ENCODE data around the gene ZNF444. TPM values are rescaled to one million over a fixed set of nuclear protein-coding genes. Genes with fewer than 3 reads are reported as not detected.

Gene ZNF444
- total and polyA plus RNA-seq, 2 donors from 2014 or later, result 28.4 to 39.6 TPM

DNA sequence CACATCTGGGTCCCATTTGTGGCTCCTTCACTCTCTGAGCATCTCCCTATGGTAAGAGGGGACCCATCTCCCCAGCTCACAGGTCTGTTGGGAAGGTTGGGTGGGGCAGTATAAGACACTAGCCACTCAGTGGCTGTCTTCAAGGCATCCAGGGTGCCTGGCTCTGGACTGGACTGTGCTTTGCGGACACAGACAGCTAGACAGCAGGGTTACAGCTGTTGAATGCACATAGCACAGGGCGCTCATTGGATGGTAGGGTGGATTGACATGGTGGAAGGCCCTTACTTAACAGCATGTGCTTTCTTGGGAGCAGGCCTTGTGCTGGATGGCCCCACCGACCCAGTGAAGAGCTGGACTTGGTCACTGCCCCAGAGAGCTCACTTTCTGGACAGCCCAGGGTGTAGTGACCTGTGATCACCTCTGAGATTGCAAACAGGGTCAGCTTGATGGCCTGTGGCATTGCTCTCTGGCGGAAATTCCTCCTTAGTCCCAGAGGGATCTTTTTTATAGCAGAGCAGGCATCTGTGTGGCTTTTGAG lies 1.9 kb downstream of the ZNF444 start:
- FAIRE-seq (no peak), DNase-seq (no peak)
- no peak overlapping the region for H3K9ac ChIP-seq (ENCODE audit: low read length in 3 of 3)
- TF ChIP-seq, protein P1, sequence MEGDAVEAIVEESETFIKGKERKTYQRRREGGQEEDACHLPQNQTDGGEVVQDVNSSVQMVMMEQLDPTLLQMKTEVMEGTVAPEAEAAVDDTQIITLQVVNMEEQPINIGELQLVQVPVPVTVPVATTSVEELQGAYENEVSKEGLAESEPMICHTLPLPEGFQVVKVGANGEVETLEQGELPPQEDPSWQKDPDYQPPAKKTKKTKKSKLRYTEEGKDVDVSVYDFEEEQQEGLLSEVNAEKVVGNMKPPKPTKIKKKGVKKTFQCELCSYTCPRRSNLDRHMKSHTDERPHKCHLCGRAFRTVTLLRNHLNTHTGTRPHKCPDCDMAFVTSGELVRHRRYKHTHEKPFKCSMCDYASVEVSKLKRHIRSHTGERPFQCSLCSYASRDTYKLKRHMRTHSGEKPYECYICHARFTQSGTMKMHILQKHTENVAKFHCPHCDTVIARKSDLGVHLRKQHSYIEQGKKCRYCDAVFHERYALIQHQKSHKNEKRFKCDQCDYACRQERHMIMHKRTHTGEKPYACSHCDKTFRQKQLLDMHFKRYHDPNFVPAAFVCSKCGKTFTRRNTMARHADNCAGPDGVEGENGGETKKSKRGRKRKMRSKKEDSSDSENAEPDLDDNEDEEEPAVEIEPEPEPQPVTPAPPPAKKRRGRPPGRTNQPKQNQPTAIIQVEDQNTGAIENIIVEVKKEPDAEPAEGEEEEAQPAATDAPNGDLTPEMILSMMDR (IDR thresholded peaks at IDR 0.05; ENCODE audit: borderline replicate concordance, extremely low read depth, insufficient read depth), result no peak
- no peaks in the 10 kb centered on the region for H3K36me3 ChIP-seq (ENCODE audit: control insufficient read depth in 2 of 3, insufficient read depth in 3 of 3, low read length in 3 of 3)
- intact Hi-C loops (cut with DNase I), result no loop called here
- H3K4me3 ChIP-seq (ENCODE audit: low read length in 3 of 3), result peak overlapping the region in 2 of 3 donors; percentile 37 to 88
- H3K4me1 ChIP-seq (ENCODE audit: control insufficient read depth in 2 of 3, insufficient read depth in 2 of 3, low read depth in 1 of 3, low read length in 3 of 3), result peaks cover 4 to 21% (median 9%) of the 10 kb centered on the region in 3 donors
- H3K9me3 ChIP-seq (ENCODE audit: control insufficient read depth in 2 of 3, insufficient read depth in 1 of 3, low read length in 3 of 3), result no peaks in the 10 kb centered on the region
- no peaks in the 10 kb centered on the region for H3K27me3 ChIP-seq (ENCODE audit: control insufficient read depth, insufficient read depth, low read length)
- peak overlapping the region in 1 of 2 donors; percentile 59 for H3K27ac ChIP-seq (ENCODE audit: low read depth in 2 of 2, low read length in 2 of 2)

DNA sequence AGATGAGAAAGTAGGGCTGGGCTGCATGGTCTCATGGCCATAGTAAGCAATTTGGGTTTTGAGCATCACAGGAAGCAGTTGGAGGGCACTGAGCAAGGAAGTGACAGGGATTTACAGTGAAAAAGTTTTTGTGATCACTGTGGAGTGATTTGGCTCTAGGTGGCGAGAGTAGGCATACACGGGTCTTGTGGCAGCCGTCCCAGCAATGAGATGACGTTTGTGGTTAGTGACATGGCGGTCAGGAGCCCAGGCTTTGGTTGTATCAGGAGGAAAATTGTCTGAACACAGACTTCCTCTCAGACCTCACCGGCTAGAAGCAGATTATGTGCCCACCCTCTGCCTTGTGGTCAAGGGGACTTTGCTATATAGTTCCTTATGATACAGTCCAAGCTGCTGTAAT lies 3.3 kb downstream of the ZNF444 start:
- H3K9me3 ChIP-seq (ENCODE audit: control insufficient read depth in 2 of 3, insufficient read depth in 1 of 3, low read length in 3 of 3), result no peaks in the 10 kb centered on the region
- TF ChIP-seq, protein P1 (IDR thresholded peaks at IDR 0.05; ENCODE audit: borderline replicate concordance, extremely low read depth, insufficient read depth), result no peak
- H3K9ac ChIP-seq (ENCODE audit: low read length in 3 of 3), result no peak overlapping the region
- intact Hi-C loops (cut with DNase I), result no loop called here
- no peak overlapping the region for H3K27ac ChIP-seq (ENCODE audit: low read depth in 2 of 2, low read length in 2 of 2)
- DNase-seq, result no peak
- no peaks in the 10 kb centered on the region for H3K27me3 ChIP-seq (ENCODE audit: control insufficient read depth, insufficient read depth, low read length)
- H3K36me3 ChIP-seq (ENCODE audit: control insufficient read depth in 2 of 3, insufficient read depth in 3 of 3, low read length in 3 of 3), result no peaks in the 10 kb centered on the region
- FAIRE-seq, result no peak
- peaks cover 4 to 21% (median 9%) of the 10 kb centered on the region in 3 donors for H3K4me1 ChIP-seq (ENCODE audit: control insufficient read depth in 2 of 3, insufficient read depth in 2 of 3, low read depth in 1 of 3, low read length in 3 of 3)
- no peak overlapping the region for H3K4me3 ChIP-seq (ENCODE audit: low read length in 3 of 3)

- H3K4me3 ChIP-seq (ENCODE audit: low read length in 3 of 3), result no peak overlapping the region
- no peaks in the 10 kb centered on the region for H3K9me3 ChIP-seq (ENCODE audit: control insufficient read depth in 2 of 3, insufficient read depth in 1 of 3, low read length in 3 of 3)
- H3K27ac ChIP-seq (ENCODE audit: low read depth in 2 of 2, low read length in 2 of 2), result no peak overlapping the region
- no peak for DNase-seq
- TF ChIP-seq, protein P1 (IDR thresholded peaks at IDR 0.05; ENCODE audit: borderline replicate concordance, extremely low read depth, insufficient read depth), result no peak
- H3K27me3 ChIP-seq (ENCODE audit: control insufficient read depth, insufficient read depth, low read length), result no peaks in the 10 kb centered on the region
- FAIRE-seq, result no peak
- H3K9ac ChIP-seq (ENCODE audit: low read length in 3 of 3), result no peak overlapping the region
- H3K4me1 ChIP-seq (ENCODE audit: control insufficient read depth in 2 of 3, insufficient read depth in 2 of 3, low read depth in 1 of 3, low read length in 3 of 3), result peaks cover 2 to 20% (median 9%) of the 10 kb centered on the region in 3 donors
- intact Hi-C loops (cut with DNase I), result no loop called here
- peaks cover 0 to 3% (median 2%) of the 10 kb centered on the region in 3 donors for H3K36me3 ChIP-seq (ENCODE audit: control insufficient read depth in 2 of 3, insufficient read depth in 3 of 3, low read length in 3 of 3)
These were observed 3.7 kb downstream of the ZNF444 start for GRCh38 chr19:56144831-56145230.

DNA sequence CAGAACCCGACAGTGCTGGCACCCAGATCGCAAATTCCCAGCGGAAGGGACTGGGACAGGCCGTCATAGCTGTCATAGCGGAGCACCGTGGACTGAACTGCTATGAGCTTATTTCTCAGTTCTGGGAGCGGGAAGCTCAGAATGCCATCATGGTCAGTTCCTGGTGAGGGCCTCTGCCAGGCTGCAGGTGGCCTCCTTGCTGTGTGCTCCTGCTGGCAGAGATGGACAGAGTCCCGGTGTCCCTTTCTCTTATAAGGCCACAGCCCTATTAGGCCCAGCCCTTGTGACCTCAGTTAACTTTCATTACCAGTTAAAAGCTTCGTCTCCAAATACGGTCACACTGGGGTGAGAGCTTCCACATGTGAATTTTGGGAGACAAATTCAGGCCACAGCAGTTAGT lies 4.6 kb downstream of the ZNF444 start:
- H3K4me1 ChIP-seq (ENCODE audit: control insufficient read depth in 2 of 3, insufficient read depth in 2 of 3, low read depth in 1 of 3, low read length in 3 of 3), result peaks cover 0 to 18% (median 9%) of the 10 kb centered on the region in 3 donors
- intact Hi-C loops (cut with DNase I), result no loop called here
- no peak overlapping the region for H3K27ac ChIP-seq (ENCODE audit: low read depth in 2 of 2, low read length in 2 of 2)
- H3K9me3 ChIP-seq (ENCODE audit: control insufficient read depth in 2 of 3, insufficient read depth in 1 of 3, low read length in 3 of 3), result no peaks in the 10 kb centered on the region
- H3K36me3 ChIP-seq (ENCODE audit: control insufficient read depth in 2 of 3, insufficient read depth in 3 of 3, low read length in 3 of 3), result peaks cover 0 to 4% (median 2%) of the 10 kb centered on the region in 3 donors
- FAIRE-seq (no peak), DNase-seq (no peak)
- no peak overlapping the region for H3K4me3 ChIP-seq (ENCODE audit: low read length in 3 of 3)
- no peaks in the 10 kb centered on the region for H3K27me3 ChIP-seq (ENCODE audit: control insufficient read depth, insufficient read depth, low read length)
- H3K9ac ChIP-seq (ENCODE audit: low read length in 3 of 3), result no peak overlapping the region
- TF ChIP-seq, protein P1 (IDR thresholded peaks at IDR 0.05; ENCODE audit: borderline replicate concordance, extremely low read depth, insufficient read depth), result no peak
